ENCODE measurements around the gene ACTR2. TPM values are rescaled to one million over a fixed set of nuclear protein-coding genes. Genes with fewer than 3 reads are reported as not detected.
A peak's percentile ranks its signal among the peaks of the same experiment; 100 is the strongest.

The ACTR2 gene
- total RNA-seq, 4 donors from 2014 or later, result 34.4 to 43.9 (median 35.8) TPM

- no peak overlapping the region for H3K4me3 ChIP-seq
- peaks cover 0 to 4% (median 3%) of the 10 kb centered on the region in 3 donors for H3K27me3 ChIP-seq
- no peak for ATAC-seq
- in situ Hi-C loops (cut with MboI; ENCODE audit: low sequenced_read_pairs in 4 of 4) (loop anchor here in 1 of 4 donors (10.0 kb wide), 1 partner anchor 147 kb away; no protein-coding TSS in a partner anchor), intact Hi-C loops (cut with DNase I; ENCODE audit: low total_unique reads) (no loop called here)
- no peaks in the 10 kb centered on the region for H3K9me3 ChIP-seq
- peaks cover 0 to 22% of the 10 kb centered on the region in 2 donors for H3K4me1 ChIP-seq
- TF ChIP-seq POLR2A (IDR thresholded peaks at IDR 0.05), result no peak
- TF ChIP-seq, protein P1, sequence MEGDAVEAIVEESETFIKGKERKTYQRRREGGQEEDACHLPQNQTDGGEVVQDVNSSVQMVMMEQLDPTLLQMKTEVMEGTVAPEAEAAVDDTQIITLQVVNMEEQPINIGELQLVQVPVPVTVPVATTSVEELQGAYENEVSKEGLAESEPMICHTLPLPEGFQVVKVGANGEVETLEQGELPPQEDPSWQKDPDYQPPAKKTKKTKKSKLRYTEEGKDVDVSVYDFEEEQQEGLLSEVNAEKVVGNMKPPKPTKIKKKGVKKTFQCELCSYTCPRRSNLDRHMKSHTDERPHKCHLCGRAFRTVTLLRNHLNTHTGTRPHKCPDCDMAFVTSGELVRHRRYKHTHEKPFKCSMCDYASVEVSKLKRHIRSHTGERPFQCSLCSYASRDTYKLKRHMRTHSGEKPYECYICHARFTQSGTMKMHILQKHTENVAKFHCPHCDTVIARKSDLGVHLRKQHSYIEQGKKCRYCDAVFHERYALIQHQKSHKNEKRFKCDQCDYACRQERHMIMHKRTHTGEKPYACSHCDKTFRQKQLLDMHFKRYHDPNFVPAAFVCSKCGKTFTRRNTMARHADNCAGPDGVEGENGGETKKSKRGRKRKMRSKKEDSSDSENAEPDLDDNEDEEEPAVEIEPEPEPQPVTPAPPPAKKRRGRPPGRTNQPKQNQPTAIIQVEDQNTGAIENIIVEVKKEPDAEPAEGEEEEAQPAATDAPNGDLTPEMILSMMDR (IDR thresholded peaks at IDR 0.05 in 4 of 5, conservative IDR thresholded peaks at IDR 0.05 in 1 of 5), result no peak
- DNase-seq, result no peak
- H3K27ac ChIP-seq, result no peak overlapping the region
- H3K36me3 ChIP-seq, result peaks cover 0 to 7% of the 10 kb centered on the region in 2 donors
These were observed 50.3 kb downstream of the ACTR2 start for GRCh38 chr2:65277791-65278483.

DNA sequence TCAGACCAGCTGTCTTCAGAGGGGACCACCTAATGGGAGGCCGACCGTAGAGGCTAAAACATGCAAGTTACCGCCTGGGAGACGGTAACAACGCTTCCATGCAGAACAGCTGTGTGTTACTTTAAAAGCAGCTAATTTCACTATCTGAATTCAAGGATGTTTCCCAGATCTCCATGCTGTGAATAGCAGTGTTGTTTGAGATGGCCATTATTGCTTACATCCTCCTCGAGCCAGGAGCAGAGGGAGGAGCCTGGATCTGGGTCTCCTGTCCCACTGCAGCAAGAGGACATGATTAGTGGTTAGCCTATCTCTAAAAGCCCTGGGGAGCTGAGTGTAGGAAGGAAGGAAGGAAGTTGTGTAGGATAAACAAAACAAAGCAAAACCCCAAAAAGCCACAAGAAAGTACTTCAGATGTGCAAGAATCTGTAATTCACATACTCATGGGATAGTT is 50.9 kb downstream of the ACTR2 start:
- TF ChIP-seq, protein P1 (IDR thresholded peaks at IDR 0.05 in 4 of 5, conservative IDR thresholded peaks at IDR 0.05 in 1 of 5), result no peak
- TF ChIP-seq POLR2A (IDR thresholded peaks at IDR 0.05), result no peak
- H3K27ac ChIP-seq, result peak overlapping the region in 1 of 4 donors; percentile 10
- in situ Hi-C loops (cut with MboI; ENCODE audit: low sequenced_read_pairs in 4 of 4), result loop anchor here in 1 of 4 donors (10.0 kb wide), 1 partner anchor 146 kb away; no protein-coding TSS in a partner anchor

GRCh38 chr2:65279756-65280155 is 52.1 kb downstream of the ACTR2 start:
- no peak for TF ChIP-seq POLR2A (IDR thresholded peaks at IDR 0.05)
- TF ChIP-seq, protein P1 (IDR thresholded peaks at IDR 0.05 in 4 of 5, conservative IDR thresholded peaks at IDR 0.05 in 1 of 5), result no peak
- in situ Hi-C loops (cut with MboI; ENCODE audit: low sequenced_read_pairs in 4 of 4), result loop anchor here in 1 of 4 donors (10.0 kb wide), 1 partner anchor 145 kb away; no protein-coding TSS in a partner anchor
- H3K27me3 ChIP-seq, result peaks cover 0 to 4% (median 3%) of the 10 kb centered on the region in 3 donors
- no peak overlapping the region for H3K4me3 ChIP-seq
- H3K36me3 ChIP-seq, result no peaks in the 10 kb centered on the region
- intact Hi-C loops (cut with DNase I; ENCODE audit: low total_unique reads), result no loop called here
- H3K4me1 ChIP-seq, result peaks cover 0 to 22% of the 10 kb centered on the region in 2 donors
- no peak for DNase-seq
- H3K9me3 ChIP-seq, result no peaks in the 10 kb centered on the region
- ATAC-seq, result no peak
- H3K27ac ChIP-seq, result no peak overlapping the region

More for the DNA sequence above, 50.9 kb downstream of the ACTR2 start:
- DNase-seq (no peak), ATAC-seq (no peak)
- Histone ChIP-seq H3K36me3 (peaks cover 0 to 1% of the 10 kb centered on the region in 2 donors), H3K4me3 (no peak overlapping the region), H3K4me1 (peaks cover 0 to 22% of the 10 kb centered on the region in 2 donors), H3K9me3 (no peaks in the 10 kb centered on the region), H3K27me3 (peaks cover 0 to 4% (median 3%) of the 10 kb centered on the region in 3 donors)
- intact Hi-C loops (cut with DNase I; ENCODE audit: low total_unique reads), result no loop called here

- peak overlapping the region; percentile 34 to 69 (median 52) for H3K27ac ChIP-seq
- in situ Hi-C loops (cut with MboI; ENCODE audit: low sequenced_read_pairs in 4 of 4) (no loop called here), intact Hi-C loops (cut with DNase I; ENCODE audit: low total_unique reads) (no loop called here)
These were observed 54.2 kb downstream of the ACTR2 start for GRCh38 chr2:65281627-65282351.

More at GRCh38 chr2:65281627-65282351, 54.2 kb downstream of the ACTR2 start:
- Histone ChIP-seq H3K9me3 (no peaks in the 10 kb centered on the region), H3K27me3 (peaks cover 0 to 4% (median 3%) of the 10 kb centered on the region in 3 donors), H3K4me1 (peaks cover 0 to 15% of the 10 kb centered on the region in 2 donors), H3K36me3 (no peaks in the 10 kb centered on the region), H3K4me3 (no peak overlapping the region)
- peak in 1 of 2 donors; percentile 32 for DNase-seq
- TF ChIP-seq, protein P1 (IDR thresholded peaks at IDR 0.05 in 4 of 5, conservative IDR thresholded peaks at IDR 0.05 in 1 of 5), result no peak
- TF ChIP-seq POLR2A (IDR thresholded peaks at IDR 0.05), result no peak
- ATAC-seq, result peak; percentile 79 to 81

Data from gastrocnemius medialis (tissue), 4 donors.